ENCODE data around the gene FBN2. TPM values are rescaled to one million over a fixed set of nuclear protein-coding genes. Genes with fewer than 3 reads are reported as not detected.

The FBN2 gene
- total and polyA plus RNA-seq, 9 of the 15 experiments (the other 6 are each of a cell fraction or from before 2014, with no cell fraction given) = 0.01 to 0.09 TPM; not detected in 7

GRCh38 chr5:128279345-128279744, 258.7 kb downstream of the FBN2 start:
- CTCF ChIA-PET (ENCODE audit: low intra/inter-chr PET ratio) = no interaction called here
- DNase-seq (ENCODE audit: extremely low read depth in 1 of 4, low spot score in 3 of 4) (no peak), FAIRE-seq (no peak), ATAC-seq (no peak)
- intact Hi-C loops (cut with micrococcal nuclease) = no loop called here
- Histone ChIP-seq H3K4me1 (replicated peaks in 1 of 2; ENCODE audit: control insufficient read depth in 2 of 2, insufficient read depth in 2 of 2, low read length in 2 of 2) (no peaks in the 10 kb centered on the region), H3K36me3 (ENCODE audit: control insufficient read depth, insufficient read depth, low read length) (no peaks in the 10 kb centered on the region), H3K79me2 (ENCODE audit: control insufficient read depth, insufficient read depth, low read length) (no peaks in the 10 kb centered on the region), H3K27me3 (ENCODE audit: control insufficient read depth in 2 of 2, insufficient read depth in 2 of 2, low read length in 2 of 2) (no peaks in the 10 kb centered on the region), H3K4me2 (ENCODE audit: insufficient read depth, low read length) (no peak overlapping the region), H3K9me1 (ENCODE audit: control insufficient read depth, insufficient read depth, low read length) (no peaks in the 10 kb centered on the region), H3K9ac (ENCODE audit: insufficient read depth in 1 of 2, low read depth in 2 of 2, low read length in 2 of 2) (no peak overlapping the region), H4K20me1 (replicated peaks; ENCODE audit: control insufficient read depth, insufficient read depth, low read length) (no peaks in the 10 kb centered on the region), H3K4me3 (no peak overlapping the region), H3K9me3 (replicated peaks; ENCODE audit: control insufficient read depth, insufficient read depth, low read depth, low read length) (no peaks in the 10 kb centered on the region), H2AFZ (ENCODE audit: low read depth, low read length) (no peak overlapping the region), H3K27ac (ENCODE audit: extremely low read depth, low read depth, low read length) (no peak overlapping the region)
- no TSS peak for BruUV-seq (replicated peaks)
- in situ Hi-C loops (cut with MboI) = no loop called here
- 0% methylated on average over 2 of the region's 2 CpGs for WGBS (ENCODE audit: insufficient coverage, low coverage, missing lambda C conversion rate)
- TF ChIP-seq ATF3 (IDR thresholded peaks at IDR 0.05) (peak; percentile 65), ATF3 (CRISPR knock-in tag; conservative IDR thresholded peaks at IDR 0.05) (no peak), RCOR1 (IDR thresholded peaks at IDR 0.05; ENCODE audit: borderline replicate concordance in 1 of 2, low read depth in 2 of 2, low read length in 2 of 2) (no peak)
- POLR2A ChIA-PET = no interaction called here

- WGBS (ENCODE audit: insufficient coverage, low coverage, missing lambda C conversion rate) = 0% methylated on average over 6 of the region's 6 CpGs
- Histone ChIP-seq H3K9me1 (ENCODE audit: control insufficient read depth, insufficient read depth, low read length) (no peaks in the 10 kb centered on the region), H3K9ac (ENCODE audit: insufficient read depth in 1 of 2, low read depth in 2 of 2, low read length in 2 of 2) (no peak overlapping the region), H3K4me3 (no peak overlapping the region), H3K4me2 (ENCODE audit: insufficient read depth, low read length) (no peak overlapping the region), H3K4me1 (replicated peaks in 1 of 2; ENCODE audit: control insufficient read depth in 2 of 2, insufficient read depth in 2 of 2, low read length in 2 of 2) (no peaks in the 10 kb centered on the region), H4K20me1 (replicated peaks; ENCODE audit: control insufficient read depth, insufficient read depth, low read length) (no peaks in the 10 kb centered on the region), H3K9me3 (replicated peaks; ENCODE audit: control insufficient read depth, insufficient read depth, low read depth, low read length) (no peaks in the 10 kb centered on the region), H2AFZ (ENCODE audit: low read depth, low read length) (no peak overlapping the region), H3K27me3 (ENCODE audit: control insufficient read depth in 2 of 2, insufficient read depth in 2 of 2, low read length in 2 of 2) (no peaks in the 10 kb centered on the region), H3K79me2 (ENCODE audit: control insufficient read depth, insufficient read depth, low read length) (no peaks in the 10 kb centered on the region), H3K27ac (ENCODE audit: extremely low read depth, low read depth, low read length) (no peak overlapping the region), H3K36me3 (ENCODE audit: control insufficient read depth, insufficient read depth, low read length) (no peaks in the 10 kb centered on the region)
- ATAC-seq (no peak), DNase-seq (ENCODE audit: extremely low read depth in 1 of 4, low spot score in 3 of 4) (no peak), FAIRE-seq (no peak)
- intact Hi-C loops (cut with micrococcal nuclease) (no loop called here), in situ Hi-C loops (cut with MboI) (no loop called here)
- TF ChIP-seq SMARCB1 (IDR thresholded peaks at IDR 0.05; ENCODE audit: insufficient read length, low read depth) (no peak), FOSL1 (tag; conservative IDR thresholded peaks at IDR 0.05) (peak; percentile 77)
- BruUV-seq (replicated peaks) = no TSS peak
- ChIA-PET POLR2A (no interaction called here), CTCF (ENCODE audit: low intra/inter-chr PET ratio) (no interaction called here)
These were observed 261.4 kb downstream of the FBN2 start for GRCh38 chr5:128276537-128277216.
